Measurements from ENCODE around the gene ZCCHC24.

DNA sequence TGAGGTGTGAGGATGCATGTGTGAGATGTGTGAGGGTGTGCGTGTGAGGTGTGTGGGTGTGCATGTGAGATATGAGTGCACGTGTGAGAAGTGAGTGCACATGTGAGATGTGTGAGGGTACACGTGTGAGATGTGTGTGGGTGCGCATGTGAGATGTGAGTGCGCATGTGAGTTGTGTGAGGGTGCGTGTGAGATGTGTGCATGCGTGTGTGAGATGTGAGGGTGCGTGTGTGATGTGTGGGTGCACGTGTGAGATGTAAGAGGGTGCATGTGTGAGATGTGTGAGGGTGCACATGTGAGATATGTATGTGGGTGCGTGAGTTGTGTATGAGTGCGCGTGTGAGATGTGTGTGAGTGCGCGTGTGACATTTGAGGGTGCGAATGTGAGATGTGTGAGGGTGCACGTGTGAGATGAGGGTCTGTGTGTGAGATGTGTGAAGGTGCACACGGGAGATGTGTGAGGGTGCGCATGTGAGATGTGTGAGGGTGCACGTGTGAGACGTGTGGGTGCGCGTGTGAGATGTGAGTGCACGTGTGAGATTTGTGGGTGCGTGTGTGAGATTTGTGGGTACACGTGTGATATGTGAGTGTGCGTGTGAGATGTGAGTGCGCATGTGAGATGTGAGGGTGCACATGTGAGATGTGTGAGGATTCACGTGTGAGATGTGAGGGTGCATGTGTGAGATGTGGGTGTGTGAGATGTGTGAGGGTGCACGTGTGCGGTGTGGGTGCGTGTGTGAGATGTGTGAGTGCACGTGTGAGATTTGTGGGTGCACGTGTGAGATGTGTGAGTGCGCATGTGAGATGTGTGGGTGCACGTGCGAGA is 67.7 kb downstream of the ZCCHC24 start:
- TF ChIP-seq YY1 (IDR thresholded peaks at IDR 0.05; ENCODE audit: insufficient read depth, insufficient read length) (no peak), SUZ12 (IDR thresholded peaks at IDR 0.05; ENCODE audit: extremely low read depth, insufficient read depth, insufficient read length) (no peak)

All from NT2/D1 (cell line).